ENCODE measurements around the gene RAET1L.
"Not testable (repeated sequence)": the region's sequence is repeated elsewhere in the genome, so short reads cannot be mapped to it uniquely, and the experiment has no call there.

The RAET1L gene, protein sequence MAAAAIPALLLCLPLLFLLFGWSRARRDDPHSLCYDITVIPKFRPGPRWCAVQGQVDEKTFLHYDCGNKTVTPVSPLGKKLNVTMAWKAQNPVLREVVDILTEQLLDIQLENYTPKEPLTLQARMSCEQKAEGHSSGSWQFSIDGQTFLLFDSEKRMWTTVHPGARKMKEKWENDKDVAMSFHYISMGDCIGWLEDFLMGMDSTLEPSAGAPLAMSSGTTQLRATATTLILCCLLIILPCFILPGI

GRCh38 chr6:150025201-150025917 lies at the start of gene RAET1L:
Gene RAET1L (minus strand): TSS chr6:150025532. CDS start chr6:150025471, 61 bp downstream.
- no peak for DNase-seq (ENCODE audit: low read depth, low spot score)

DNA sequence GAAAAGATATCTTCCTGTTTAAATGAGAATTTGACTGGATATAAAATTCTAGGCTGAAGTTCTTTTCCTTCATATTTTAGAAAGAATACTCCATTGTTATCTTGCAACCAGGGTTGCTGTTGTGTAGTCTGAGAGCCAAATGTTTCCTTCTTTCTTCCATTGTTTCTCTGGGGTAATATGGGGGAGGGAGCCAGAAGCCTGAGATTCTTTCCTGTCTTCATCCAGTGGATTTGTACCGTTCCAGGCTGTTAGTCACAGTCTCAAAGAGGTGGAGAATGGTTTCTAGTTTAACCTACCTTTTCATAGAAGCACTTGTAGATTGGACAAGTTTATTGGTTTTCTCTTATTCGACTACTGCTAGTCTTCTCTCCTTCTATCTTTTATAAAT lies 49.7 kb upstream of the RAET1L start:
- DNase-seq (ENCODE audit: low read depth, low spot score): no peak

- not testable (repeated sequence) for DNase-seq (ENCODE audit: low read depth, low spot score)
These were observed 49.2 kb upstream of the RAET1L start for GRCh38 chr6:150074396-150075033.

DNA sequence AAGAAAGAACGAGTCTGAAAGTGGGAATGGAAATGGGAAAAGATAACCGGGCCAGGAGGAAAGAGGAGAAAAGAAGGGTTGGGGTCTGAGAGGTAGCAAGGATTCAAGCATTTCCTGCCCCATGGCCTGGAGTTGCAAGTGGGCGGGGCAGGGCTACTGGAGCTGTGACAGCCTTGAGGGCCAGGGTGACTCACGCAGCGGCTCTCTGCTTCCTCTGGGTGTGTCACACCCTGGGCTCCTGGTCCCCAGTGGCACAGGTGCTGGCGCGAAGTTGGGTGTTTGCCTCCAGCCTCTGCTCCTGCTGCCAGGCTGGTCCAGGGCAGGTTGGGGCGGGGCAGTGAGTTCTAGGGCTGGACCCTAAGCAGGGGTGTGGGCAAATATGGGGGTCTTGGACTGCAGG lies 46.9 kb upstream of the RAET1L start:
- DNase-seq (ENCODE audit: low read depth, low spot score): no peak

DNA sequence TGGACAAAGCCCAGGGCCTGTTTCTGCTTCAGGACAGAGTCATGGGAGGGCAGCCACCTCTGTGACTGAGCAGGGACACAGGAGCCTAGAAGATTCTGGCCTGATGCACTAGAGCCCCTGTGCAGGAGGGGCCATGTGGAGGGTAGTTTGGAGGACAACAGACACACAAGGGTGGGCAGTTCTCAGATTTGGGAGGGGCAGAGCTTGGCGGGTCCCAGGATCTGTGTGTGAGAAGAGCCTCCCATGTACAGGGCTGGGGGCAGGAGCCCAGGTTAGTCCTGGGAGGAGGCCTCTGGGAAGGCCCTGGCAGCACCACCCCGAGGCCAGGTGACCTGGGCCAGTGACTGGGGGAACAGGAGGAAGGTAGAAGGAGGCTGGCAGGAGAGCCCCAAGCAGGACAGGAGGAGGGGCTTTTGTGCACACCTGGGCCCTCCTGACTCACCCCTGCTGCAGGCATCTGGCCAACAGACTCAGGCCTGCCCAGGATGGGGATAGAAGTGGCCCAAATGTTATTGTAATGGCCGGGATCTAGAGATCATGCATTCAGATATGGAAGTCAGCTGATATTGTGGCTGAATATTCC lies 45.0 kb upstream of the RAET1L start:
- DNase-seq (ENCODE audit: low read depth, low spot score): no peak

- DNase-seq (ENCODE audit: low read depth, low spot score): no peak
These were observed 44.4 kb upstream of the RAET1L start for GRCh38 chr6:150069706-150070105.

DNA sequence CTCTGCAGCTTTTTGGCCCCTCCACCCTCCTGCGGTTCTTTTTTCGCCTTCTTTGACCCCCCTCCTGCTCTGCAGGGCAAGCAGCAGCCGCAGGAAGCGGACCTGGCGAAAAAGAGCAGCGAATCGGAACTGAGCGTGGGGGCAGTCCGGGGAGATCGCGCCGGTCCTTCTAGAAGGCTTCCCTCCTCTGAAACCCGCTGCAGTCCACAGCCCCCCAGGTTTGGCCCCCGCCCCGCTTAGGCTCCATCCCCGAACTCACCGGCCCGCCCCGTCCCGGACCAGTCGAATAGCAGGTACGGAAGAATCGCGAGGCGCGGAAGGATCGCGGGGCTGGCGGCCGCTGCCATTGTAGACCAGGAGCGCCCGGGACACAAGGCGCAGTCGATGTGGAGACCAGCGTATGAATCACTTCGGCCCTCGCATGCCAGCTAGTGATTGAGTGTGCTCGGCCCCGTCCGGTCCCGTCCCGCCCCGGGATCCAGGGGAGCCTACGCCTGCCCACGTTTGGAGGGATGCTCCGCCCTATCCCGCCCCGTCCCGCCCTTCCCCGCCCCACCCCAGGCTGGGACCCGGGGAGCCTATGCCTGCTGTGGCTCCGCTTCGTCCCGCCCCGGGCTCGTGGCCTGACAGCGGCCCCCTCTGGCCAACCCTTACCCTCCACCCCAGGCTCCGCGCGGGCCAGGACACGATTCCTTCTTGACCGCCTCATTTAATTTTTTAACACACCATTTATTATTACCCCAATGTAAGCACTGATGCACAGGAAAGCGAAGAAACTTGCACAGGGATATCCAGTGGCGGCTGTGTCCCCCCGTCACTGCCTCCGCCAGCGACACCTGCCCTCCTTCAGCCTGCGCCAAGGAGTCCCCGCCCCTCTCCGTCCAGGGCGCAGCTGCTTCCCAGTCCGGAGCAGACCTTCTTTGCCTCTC lies 43.7 kb upstream of the RAET1L start, which contains the start of gene ULBP3:
Gene ULBP3 (minus strand): TSS at position 402 of the 929 bp plus-strand sequence. CDS start 55 bp downstream, at position 347.
- peak; percentile 41 for DNase-seq (ENCODE audit: low read depth, low spot score)

GRCh38 chr6:150068151-150068550 lies 42.8 kb upstream of the RAET1L start:
- DNase-seq (ENCODE audit: low read depth, low spot score): no peak

DNA sequence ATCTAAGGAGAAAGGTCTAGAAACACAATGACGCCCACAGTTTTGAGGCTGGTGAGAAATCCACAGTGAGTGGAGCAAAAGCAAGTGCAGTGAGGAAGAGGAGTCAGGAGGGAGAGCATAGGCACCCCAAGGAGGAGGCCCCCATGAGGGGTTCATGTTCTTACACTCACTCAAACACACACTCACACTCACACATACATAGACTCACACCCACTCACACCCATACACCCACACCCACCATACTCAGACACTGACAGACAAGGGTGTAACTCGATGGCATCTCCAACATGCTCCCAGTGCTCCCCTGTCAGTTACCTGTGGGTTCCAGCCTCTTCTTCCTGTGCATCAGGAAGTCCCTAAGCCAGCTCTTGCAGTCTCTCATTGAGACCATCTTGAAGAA lies 39.8 kb upstream of the RAET1L start:
- no peak for DNase-seq (ENCODE audit: low read depth, low spot score)

- DNase-seq (ENCODE audit: low read depth, low spot score): no peak
These were observed 38.3 kb upstream of the RAET1L start for GRCh38 chr6:150063640-150064039.

- DNase-seq (ENCODE audit: low read depth, low spot score): not testable (repeated sequence)
These were observed 34.6 kb upstream of the RAET1L start for GRCh38 chr6:150059973-150060372.

- DNase-seq (ENCODE audit: low read depth, low spot score): no peak
These were observed 33.7 kb upstream of the RAET1L start for GRCh38 chr6:150058986-150059385.

GRCh38 chr6:150058231-150058792 lies 33.0 kb upstream of the RAET1L start:
- DNase-seq (ENCODE audit: low read depth, low spot score): no peak

GRCh38 chr6:150057501-150057951 lies 32.2 kb upstream of the RAET1L start:
- DNase-seq (ENCODE audit: low read depth, low spot score): no peak

GRCh38 chr6:150056916-150057315 lies 31.6 kb upstream of the RAET1L start:
- no peak for DNase-seq (ENCODE audit: low read depth, low spot score)

GRCh38 chr6:150056156-150056555 lies 30.8 kb upstream of the RAET1L start:
- DNase-seq (ENCODE audit: low read depth, low spot score): no peak

GRCh38 chr6:150055131-150055530 lies 29.8 kb upstream of the RAET1L start:
- no peak for DNase-seq (ENCODE audit: low read depth, low spot score)

DNA sequence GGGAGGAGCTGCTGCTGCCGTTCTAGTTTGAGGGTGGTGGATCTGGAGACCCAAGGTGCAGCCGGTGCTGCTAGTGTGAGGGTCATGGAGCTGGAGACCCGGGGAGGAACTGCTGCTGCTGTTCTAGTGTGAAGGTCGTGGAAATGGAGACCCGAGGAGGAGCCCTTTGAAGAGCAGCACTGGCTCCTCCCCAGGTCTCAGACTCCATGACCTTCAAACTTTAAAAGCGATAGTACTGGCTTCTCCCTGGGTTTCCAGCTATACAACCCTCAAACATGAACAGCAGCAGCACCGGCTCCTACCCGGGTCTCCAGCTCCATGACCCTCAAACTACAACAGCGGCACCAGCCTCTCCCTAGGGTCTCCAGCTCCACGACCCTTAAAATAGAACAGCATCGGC lies 28.1 kb upstream of the RAET1L start:
- DNase-seq (ENCODE audit: low read depth, low spot score): no peak

GRCh38 chr6:150050846-150051245 lies 25.5 kb upstream of the RAET1L start:
- no peak for DNase-seq (ENCODE audit: low read depth, low spot score)

- no peak for DNase-seq (ENCODE audit: low read depth, low spot score)
These were observed 22.8 kb upstream of the RAET1L start for GRCh38 chr6:150048099-150048498.

- no peak for DNase-seq (ENCODE audit: low read depth, low spot score)
These were observed 21.6 kb upstream of the RAET1L start for GRCh38 chr6:150046943-150047342.
